HEK293 (cell line): Measurements from ENCODE around the gene CCDC187.

Experiments
- CTCF ChIA-PET: fragments of 350-600 bp; formaldehyde crosslinking; extraction: SDS; loops from one replicate; lab custom pipeline; 2021; ENCODE audit warnings: antibody characterized with exemption; lab: Yijun Ruan, JAX
- POLR2A ChIA-PET: fragments of 300-600 bp; formaldehyde crosslinking; extraction: SDS; loops from one replicate; lab custom pipeline; 2020; ENCODE audit warnings: antibody characterized with exemption, inconsistent platforms; lab: Yijun Ruan, JAX
- H3K27ac ChIP-seq: fragments of 200-500 bp; sonication (Bioruptor generic); 2 replicates; pipeline ENCODE4 v1.5.1; 2014; ENCODE audit warnings: low read depth, low read length, control low read depth, inconsistent platforms; ENCODE audit errors: extremely low read depth
- H3K36me3 ChIP-seq, 2 experiments: fragments of 200-500 bp in 1 of 2; sonication (Bioruptor generic) in 1 of 2; 1 replicate in 1 of 2; 2 replicates in 1 of 2; pipeline ENCODE4 v1.5.1; 2014 to 2017; ENCODE audit warnings: inconsistent platforms in 2 of 2, low read length in 2 of 2; ENCODE audit not compliant: control insufficient read depth in 2 of 2, insufficient read depth in 1 of 2
- H3K4me1 ChIP-seq: fragments of 200-500 bp; sonication (Bioruptor generic); 2 replicates; pipeline ENCODE4 v1.5.1; 2014; ENCODE audit warnings: mild to moderate bottlenecking, low read length, inconsistent platforms; ENCODE audit not compliant: control insufficient read depth, insufficient read depth
- H3K4me3 ChIP-seq: 2 replicates; pipeline ENCODE4 v1.5.1; 2011; ENCODE audit warnings: low read depth, mild to moderate bottlenecking, control low read depth, low read length, moderate library complexity
- H3K9me3 ChIP-seq: fragments of 200-500 bp; sonication (Bioruptor generic); 2 replicates; pipeline ENCODE4 v1.5.1; 2014; ENCODE audit warnings: low read depth, low read length, inconsistent platforms; ENCODE audit not compliant: control insufficient read depth, insufficient read depth
- BCL11A ChIP-seq: fragments of 450-650 bp; formaldehyde crosslinking; IDR thresholded peaks from 2 replicates; pipeline ENCODE4 v1.5.1; 2016; ENCODE audit warnings: low read depth, missing biosample characterization, missing genetic modification characterization
- BCL11B ChIP-seq: fragments of 450-650 bp; formaldehyde crosslinking; IDR thresholded peaks from 2 replicates; pipeline ENCODE4 v1.5.1; 2016; ENCODE audit warnings: low read depth, missing biosample characterization, missing genetic modification characterization
- EGR2 ChIP-seq: fragments of 450-650 bp; formaldehyde crosslinking; IDR thresholded peaks from 2 replicates; pipeline ENCODE4 v1.5.1; 2016; ENCODE audit warnings: low read depth, missing biosample characterization, missing genetic modification characterization
- GLIS2 ChIP-seq: fragments of 450-650 bp; formaldehyde crosslinking; IDR thresholded peaks from 2 replicates; pipeline ENCODE4 v1.5.1; 2016; ENCODE audit warnings: missing biosample characterization, missing genetic modification characterization
- IKZF3 ChIP-seq: fragments of 450-650 bp; IDR thresholded peaks from 2 replicates; pipeline ENCODE4 v1.5.0; 2018; ENCODE audit warnings: missing biosample characterization, mild to moderate bottlenecking, missing genetic modification characterization, moderate library complexity
- KLF7 ChIP-seq: fragments of 450-650 bp; formaldehyde crosslinking; IDR thresholded peaks from 2 replicates; pipeline ENCODE4 v1.5.1; 2016; ENCODE audit warnings: missing biosample characterization, missing genetic modification characterization, borderline replicate concordance
- KLF8 ChIP-seq: fragments of 450-650 bp; formaldehyde crosslinking; IDR thresholded peaks from 2 replicates; pipeline ENCODE4 v1.5.1; 2016; ENCODE audit warnings: missing biosample characterization, missing genetic modification characterization
- PRDM2 ChIP-seq: fragments of 450-650 bp; formaldehyde crosslinking; IDR thresholded peaks from 2 replicates; pipeline ENCODE4 v1.5.1; 2016; ENCODE audit warnings: missing biosample characterization, missing genetic modification characterization, borderline replicate concordance
- SCRT1 ChIP-seq: fragments of 450-650 bp; formaldehyde crosslinking; IDR thresholded peaks from 2 replicates; pipeline ENCODE4 v1.5.1; 2016; ENCODE audit warnings: missing biosample characterization, missing genetic modification characterization, borderline replicate concordance
- TCF7L2 ChIP-seq: IDR thresholded peaks from 2 replicates; pipeline ENCODE4 v1.6.1; 2011; ENCODE audit warnings: low read depth, mild to moderate bottlenecking, inconsistent platforms, low read length, moderate library complexity, borderline replicate concordance
- ZFHX2 ChIP-seq: fragments of 450-650 bp; formaldehyde crosslinking; conservative IDR thresholded peaks from 2 replicates; pipeline ENCODE4 v1.5.1; 2016; ENCODE audit warnings: missing biosample characterization, missing genetic modification characterization
- ZNF133 ChIP-seq: fragments of 450-650 bp; formaldehyde crosslinking; IDR thresholded peaks from 2 replicates; pipeline ENCODE4 v1.5.1; 2016; ENCODE audit warnings: missing biosample characterization, missing genetic modification characterization
- ZNF184 ChIP-seq: fragments of 450-650 bp; IDR thresholded peaks from 2 replicates; pipeline ENCODE4 v1.5.1; 2018; ENCODE audit warnings: missing biosample characterization, mild to moderate bottlenecking, missing genetic modification characterization
- ZNF24 ChIP-seq: fragments of 450-650 bp; formaldehyde crosslinking; IDR thresholded peaks from 2 replicates; pipeline ENCODE4 v1.5.1; 2016; ENCODE audit warnings: missing biosample characterization, missing genetic modification characterization
- ZNF280D ChIP-seq: fragments of 450-650 bp; formaldehyde crosslinking; IDR thresholded peaks from 2 replicates; pipeline ENCODE4 v1.5.1; 2016; ENCODE audit warnings: missing biosample characterization, missing genetic modification characterization
- ZNF521 ChIP-seq: fragments of 450-650 bp; formaldehyde crosslinking; IDR thresholded peaks from 2 replicates; pipeline ENCODE4 v1.5.1; 2017; ENCODE audit warnings: missing biosample characterization, mild to moderate bottlenecking, missing genetic modification characterization
- ZNF529 ChIP-seq: fragments of 450-650 bp; formaldehyde crosslinking; IDR thresholded peaks from 2 replicates; pipeline ENCODE4 v1.5.1; 2017; ENCODE audit warnings: missing genetic modification characterization, missing biosample characterization; ENCODE audit not compliant: insufficient replicate concordance
- ZNF544 ChIP-seq: fragments of 450-650 bp; formaldehyde crosslinking; IDR thresholded peaks from 2 replicates; pipeline ENCODE4 v1.5.0; 2017; ENCODE audit warnings: missing biosample characterization, missing genetic modification characterization
- ZNF596 ChIP-seq: fragments of 450-650 bp; IDR thresholded peaks from 2 replicates; pipeline ENCODE4 v1.5.0; 2018; ENCODE audit warnings: missing biosample characterization, mild to moderate bottlenecking, missing genetic modification characterization, moderate library complexity
- ZNF658 ChIP-seq: fragments of 450-650 bp; formaldehyde crosslinking; IDR thresholded peaks from 2 replicates; pipeline ENCODE4; 2016; ENCODE audit warnings: missing biosample characterization, missing genetic modification characterization
- ZNF747 ChIP-seq: fragments of 450-650 bp; formaldehyde crosslinking; IDR thresholded peaks from 2 replicates; pipeline ENCODE4 v1.5.1; 2016; ENCODE audit warnings: missing biosample characterization, missing genetic modification characterization
- ZNF768 ChIP-seq: fragments of 450-650 bp; formaldehyde crosslinking; IDR thresholded peaks from 2 replicates; pipeline ENCODE4 v1.5.1; 2018; ENCODE audit warnings: missing biosample characterization, mild to moderate bottlenecking, missing genetic modification characterization
- TF ChIP-seq, protein P1 (sequence below): fragments of 450-650 bp; formaldehyde crosslinking; IDR thresholded peaks from 2 replicates; pipeline ENCODE4 v1.5.1; 2016; ENCODE audit warnings: missing biosample characterization, missing genetic modification characterization
- TF ChIP-seq, protein P2 (sequence below): fragments of 450-650 bp; formaldehyde crosslinking; IDR thresholded peaks from 2 replicates; pipeline ENCODE4 v1.5.1; 2016; ENCODE audit warnings: missing biosample characterization, missing genetic modification characterization

The CCDC187 gene

GRCh38 chr9:136346927-136347465 lies 43.1 kb upstream of the CCDC187 start:
- no peak overlapping the region for H3K4me3 ChIP-seq
- ChIA-PET CTCF (interaction anchor here (0.5 to 1.5 kb wide), 3 partner anchors 10 to 54 kb away, joined by 3 to 4 read pairs (median 3); partner anchors contain the start of gene DNLZ), POLR2A (interaction anchor here (6.3 kb wide), 1 partner anchor 15 kb away, joined by 45 read pairs; the partner anchor contains the start of gene DNLZ)
- H3K9me3 ChIP-seq, result no peaks in the 10 kb centered on the region
- peak overlapping the region; percentile 24; the same call in 1 of the 2 replicates for H3K27ac ChIP-seq
- H3K36me3 ChIP-seq, result peaks cover 0 to 11% of the 10 kb centered on the region in 2 experiments; a peak in 1 of 3 replicates
- no peak for TF ChIP-seq ZNF521 (tag by site-specific recombination)
- no peak for TF ChIP-seq ZNF544
- TF ChIP-seq IKZF3 (tag by site-specific recombination), result no peak
- TF ChIP-seq ZNF596 (tag by site-specific recombination), result no peak
- TF ChIP-seq TCF7L2, result no peak
- no peak for TF ChIP-seq ZNF24 (tag by site-specific recombination)
- no peak for TF ChIP-seq BCL11B
- H3K4me1 ChIP-seq, result no peaks in the 10 kb centered on the region

- TF ChIP-seq KLF8 (no peak), KLF7 (tag by site-specific recombination) (no peak), EGR2 (tag by site-specific recombination) (peak; percentile 48; the same call in 1 of the 2 replicates), ZNF747 (tag by site-specific recombination) (no peak), PRDM2 (tag by site-specific recombination) (no peak), ZNF280D (tag by site-specific recombination) (no peak), ZNF133 (tag by site-specific recombination) (no peak), SCRT1 (tag by site-specific recombination) (no peak), BCL11A (no peak), ZNF529 (tag by site-specific recombination) (no peak), ZNF658 (tag by site-specific recombination) (no peak), GLIS2 (tag by site-specific recombination) (no peak), ZNF184 (tag by site-specific recombination) (no peak), ZFHX2 (tag by site-specific recombination) (peak; percentile 76), ZNF768 (tag by site-specific recombination) (no peak)
- TF ChIP-seq, protein P1, sequence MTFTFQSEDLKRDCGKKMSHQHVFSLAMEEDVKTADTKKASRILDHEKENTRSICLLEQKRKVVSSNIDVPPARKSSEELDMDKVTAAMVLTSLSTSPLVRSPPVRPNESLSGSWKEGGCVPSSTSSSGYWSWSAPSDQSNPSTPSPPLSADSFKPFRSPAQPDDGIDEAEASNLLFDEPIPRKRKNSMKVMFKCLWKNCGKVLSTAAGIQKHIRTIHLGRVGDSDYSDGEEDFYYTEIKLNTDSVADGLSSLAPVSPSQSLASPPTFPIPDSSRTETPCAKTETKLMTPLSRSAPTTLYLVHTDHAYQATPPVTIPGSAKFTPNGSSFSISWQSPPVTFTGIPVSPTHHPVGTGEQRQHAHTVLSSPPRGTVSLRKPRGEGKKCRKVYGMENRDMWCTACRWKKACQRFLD (tag by site-specific recombination), result no peak
- TF ChIP-seq, protein P2, sequence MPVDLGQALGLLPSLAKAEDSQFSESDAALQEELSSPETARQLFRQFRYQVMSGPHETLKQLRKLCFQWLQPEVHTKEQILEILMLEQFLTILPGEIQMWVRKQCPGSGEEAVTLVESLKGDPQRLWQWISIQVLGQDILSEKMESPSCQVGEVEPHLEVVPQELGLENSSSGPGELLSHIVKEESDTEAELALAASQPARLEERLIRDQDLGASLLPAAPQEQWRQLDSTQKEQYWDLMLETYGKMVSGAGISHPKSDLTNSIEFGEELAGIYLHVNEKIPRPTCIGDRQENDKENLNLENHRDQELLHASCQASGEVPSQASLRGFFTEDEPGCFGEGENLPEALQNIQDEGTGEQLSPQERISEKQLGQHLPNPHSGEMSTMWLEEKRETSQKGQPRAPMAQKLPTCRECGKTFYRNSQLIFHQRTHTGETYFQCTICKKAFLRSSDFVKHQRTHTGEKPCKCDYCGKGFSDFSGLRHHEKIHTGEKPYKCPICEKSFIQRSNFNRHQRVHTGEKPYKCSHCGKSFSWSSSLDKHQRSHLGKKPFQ (tag by site-specific recombination), result no peak
- no peak overlapping the region for H3K27ac ChIP-seq
- H3K36me3 ChIP-seq, result peaks cover 0 to 14% of the 10 kb centered on the region in 2 experiments; a peak in 1 of 3 replicates
- H3K9me3 ChIP-seq, result no peaks in the 10 kb centered on the region
- ChIA-PET POLR2A (interaction anchor here (0.8 to 6.3 kb wide), 4 partner anchors 8 to 64 kb away, joined by 3 to 45 read pairs (median 4); partner anchors contain the start of gene DNLZ), CTCF (interaction anchor here (0.6 to 2.0 kb wide), 8 partner anchors 9 to 1903 kb away, joined by 3 to 6 read pairs (median 5); partner anchors contain the start of gene DNLZ)
- no peak overlapping the region for H3K4me3 ChIP-seq
- no peaks in the 10 kb centered on the region for H3K4me1 ChIP-seq
Observed at GRCh38 chr9:136346157-136346481, 42.2 kb upstream of the CCDC187 start.
